Measurements from ENCODE around the gene ACADSB. TPM values are rescaled to one million over a fixed set of nuclear protein-coding genes. Genes with fewer than 3 reads are reported as not detected.

The ACADSB gene
- total and polyA plus RNA-seq, 2 donors from 2014 or later, result 26.6 to 48.5 TPM

DNA sequence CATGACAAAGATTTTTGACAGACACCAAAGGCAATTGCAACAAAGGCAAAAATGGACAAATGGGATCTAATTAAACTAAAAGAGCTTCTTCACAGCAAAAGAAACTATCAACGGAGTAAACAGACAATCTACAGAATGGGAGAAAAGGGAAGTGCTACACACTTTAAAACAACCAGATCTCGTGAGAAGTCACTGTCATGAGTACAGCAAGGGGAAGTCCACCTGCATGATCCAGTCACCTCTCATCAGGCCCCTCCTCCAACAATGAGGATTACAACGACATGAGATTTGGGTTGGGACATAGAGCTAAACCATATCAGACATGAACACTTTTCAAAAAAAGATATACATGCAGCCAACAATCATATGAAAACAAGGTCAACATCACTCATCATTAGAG lies 40.1 kb upstream of the ACADSB start:
- intact Hi-C loops (cut with DNase I), result no loop called here
- DNase-seq (no peak), FAIRE-seq (no peak)
- no peaks in the 10 kb centered on the region for H3K27me3 ChIP-seq (ENCODE audit: control insufficient read depth, insufficient read depth, low read length)
- no peak overlapping the region for H3K27ac ChIP-seq (ENCODE audit: low read depth in 2 of 2, low read length in 2 of 2)
- no peaks in the 10 kb centered on the region for H3K36me3 ChIP-seq (ENCODE audit: control insufficient read depth in 2 of 3, insufficient read depth in 3 of 3, low read length in 3 of 3)
- H3K9me3 ChIP-seq (ENCODE audit: control insufficient read depth in 2 of 3, insufficient read depth in 1 of 3, low read length in 3 of 3), result no peaks in the 10 kb centered on the region
- no peaks in the 10 kb centered on the region for H3K4me1 ChIP-seq (ENCODE audit: control insufficient read depth in 2 of 3, insufficient read depth in 2 of 3, low read depth in 1 of 3, low read length in 3 of 3)
- TF ChIP-seq, protein P1, sequence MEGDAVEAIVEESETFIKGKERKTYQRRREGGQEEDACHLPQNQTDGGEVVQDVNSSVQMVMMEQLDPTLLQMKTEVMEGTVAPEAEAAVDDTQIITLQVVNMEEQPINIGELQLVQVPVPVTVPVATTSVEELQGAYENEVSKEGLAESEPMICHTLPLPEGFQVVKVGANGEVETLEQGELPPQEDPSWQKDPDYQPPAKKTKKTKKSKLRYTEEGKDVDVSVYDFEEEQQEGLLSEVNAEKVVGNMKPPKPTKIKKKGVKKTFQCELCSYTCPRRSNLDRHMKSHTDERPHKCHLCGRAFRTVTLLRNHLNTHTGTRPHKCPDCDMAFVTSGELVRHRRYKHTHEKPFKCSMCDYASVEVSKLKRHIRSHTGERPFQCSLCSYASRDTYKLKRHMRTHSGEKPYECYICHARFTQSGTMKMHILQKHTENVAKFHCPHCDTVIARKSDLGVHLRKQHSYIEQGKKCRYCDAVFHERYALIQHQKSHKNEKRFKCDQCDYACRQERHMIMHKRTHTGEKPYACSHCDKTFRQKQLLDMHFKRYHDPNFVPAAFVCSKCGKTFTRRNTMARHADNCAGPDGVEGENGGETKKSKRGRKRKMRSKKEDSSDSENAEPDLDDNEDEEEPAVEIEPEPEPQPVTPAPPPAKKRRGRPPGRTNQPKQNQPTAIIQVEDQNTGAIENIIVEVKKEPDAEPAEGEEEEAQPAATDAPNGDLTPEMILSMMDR (IDR thresholded peaks at IDR 0.05; ENCODE audit: borderline replicate concordance, extremely low read depth, insufficient read depth), result no peak
- H3K9ac ChIP-seq (ENCODE audit: low read length in 3 of 3), result no peak overlapping the region
- no peak overlapping the region for H3K4me3 ChIP-seq (ENCODE audit: low read length in 3 of 3)

DNA sequence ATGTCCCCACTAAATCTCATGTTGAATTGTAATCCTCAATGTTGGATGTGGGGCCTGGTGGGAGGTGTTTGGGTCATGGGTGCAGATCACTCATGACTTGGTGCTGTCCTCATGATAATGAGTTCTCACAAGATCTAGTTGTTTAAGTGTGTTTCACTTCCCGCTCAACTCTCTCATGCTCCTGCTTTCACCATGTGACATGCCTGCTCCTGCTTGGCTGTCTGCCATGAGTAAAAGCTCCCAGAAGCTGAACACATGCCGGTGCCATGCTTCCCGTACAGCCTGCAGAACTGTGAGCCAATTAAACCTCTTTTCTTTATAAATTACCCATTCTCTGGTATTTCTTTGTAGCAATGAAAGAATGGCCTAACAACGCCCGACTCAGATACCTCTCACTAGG lies 34.8 kb upstream of the ACADSB start:
- TF ChIP-seq, protein P1 (IDR thresholded peaks at IDR 0.05; ENCODE audit: borderline replicate concordance, extremely low read depth, insufficient read depth), result no peak
- DNase-seq (no peak), FAIRE-seq (no peak)
- no peaks in the 10 kb centered on the region for H3K4me1 ChIP-seq (ENCODE audit: control insufficient read depth in 2 of 3, insufficient read depth in 2 of 3, low read depth in 1 of 3, low read length in 3 of 3)
- H3K27me3 ChIP-seq (ENCODE audit: control insufficient read depth, insufficient read depth, low read length), result no peaks in the 10 kb centered on the region
- H3K36me3 ChIP-seq (ENCODE audit: control insufficient read depth in 2 of 3, insufficient read depth in 3 of 3, low read length in 3 of 3), result no peaks in the 10 kb centered on the region
- no peak overlapping the region for H3K9ac ChIP-seq (ENCODE audit: low read length in 3 of 3)
- H3K27ac ChIP-seq (ENCODE audit: low read depth in 2 of 2, low read length in 2 of 2), result no peak overlapping the region
- no peaks in the 10 kb centered on the region for H3K9me3 ChIP-seq (ENCODE audit: control insufficient read depth in 2 of 3, insufficient read depth in 1 of 3, low read length in 3 of 3)
- intact Hi-C loops (cut with DNase I), result no loop called here
- H3K4me3 ChIP-seq (ENCODE audit: low read length in 3 of 3), result no peak overlapping the region

DNA sequence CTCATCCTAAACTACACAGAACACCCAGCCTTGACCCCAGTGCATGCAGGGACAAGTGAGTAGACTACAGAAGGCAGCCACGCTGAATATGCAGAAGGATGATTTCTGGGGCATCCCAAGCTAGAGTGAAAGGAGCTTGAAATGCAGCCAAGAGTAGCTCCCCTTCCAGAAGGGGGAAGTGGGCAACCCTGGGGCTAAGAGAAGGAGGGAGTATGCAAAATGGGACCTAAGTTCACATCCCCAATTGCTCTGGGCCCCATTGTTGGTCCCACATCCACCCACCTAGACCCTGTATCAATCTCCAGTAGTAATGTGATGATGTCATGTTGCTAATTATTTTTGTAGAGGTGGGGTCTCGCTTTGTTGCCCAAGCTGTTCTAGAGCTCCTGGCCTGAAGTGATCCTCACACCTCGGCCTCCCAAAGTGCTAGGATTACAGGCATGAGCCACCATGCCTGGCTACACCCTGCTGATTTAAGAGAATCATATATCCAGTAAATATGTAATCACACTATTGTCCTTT lies 34.2 kb upstream of the ACADSB start:
- DNase-seq (no peak), FAIRE-seq (no peak)
- intact Hi-C loops (cut with DNase I), result no loop called here
- Histone ChIP-seq H3K27me3 (ENCODE audit: control insufficient read depth, insufficient read depth, low read length) (no peaks in the 10 kb centered on the region), H3K4me3 (ENCODE audit: low read length in 3 of 3) (no peak overlapping the region), H3K27ac (ENCODE audit: low read depth in 2 of 2, low read length in 2 of 2) (no peak overlapping the region), H3K4me1 (ENCODE audit: control insufficient read depth in 2 of 3, insufficient read depth in 2 of 3, low read depth in 1 of 3, low read length in 3 of 3) (no peaks in the 10 kb centered on the region), H3K36me3 (ENCODE audit: control insufficient read depth in 2 of 3, insufficient read depth in 3 of 3, low read length in 3 of 3) (no peaks in the 10 kb centered on the region), H3K9me3 (ENCODE audit: control insufficient read depth in 2 of 3, insufficient read depth in 1 of 3, low read length in 3 of 3) (no peaks in the 10 kb centered on the region), H3K9ac (ENCODE audit: low read length in 3 of 3) (no peak overlapping the region)
- TF ChIP-seq, protein P1 (IDR thresholded peaks at IDR 0.05; ENCODE audit: borderline replicate concordance, extremely low read depth, insufficient read depth), result no peak
